Right renal pelvis (tissue), 4 donors: ENCODE measurements around the gene TMED8. TPM values are rescaled to one million over a fixed set of nuclear protein-coding genes. Genes with fewer than 3 reads are reported as not detected.

Experiments used
- DNase-seq, 4 donors: peaks; one replicate each; pipeline ENCODE4 v3.0.0-alpha.2; 2013; ENCODE audit warnings: low read depth in 4 of 4, low spot score in 3 of 4, missing footprints in 1 of 4
- polyA plus RNA-seq, 4 donors: library from polyadenylated mRNA; unstranded; fragments of 120-200 nt; gene quantifications; one replicate each; pipeline ENCODE4 v1.2.1, GENCODE V29; 2013; ENCODE audit not compliant: insufficient read length in 4 of 4

The TMED8 gene
- polyA plus RNA-seq, 4 donors: 20.2 to 24.9 (median 22.7) TPM

- DNase-seq: no peak
Measured at GRCh38 chr14:77302926-77303325, 74.0 kb downstream of the TMED8 start.

DNA sequence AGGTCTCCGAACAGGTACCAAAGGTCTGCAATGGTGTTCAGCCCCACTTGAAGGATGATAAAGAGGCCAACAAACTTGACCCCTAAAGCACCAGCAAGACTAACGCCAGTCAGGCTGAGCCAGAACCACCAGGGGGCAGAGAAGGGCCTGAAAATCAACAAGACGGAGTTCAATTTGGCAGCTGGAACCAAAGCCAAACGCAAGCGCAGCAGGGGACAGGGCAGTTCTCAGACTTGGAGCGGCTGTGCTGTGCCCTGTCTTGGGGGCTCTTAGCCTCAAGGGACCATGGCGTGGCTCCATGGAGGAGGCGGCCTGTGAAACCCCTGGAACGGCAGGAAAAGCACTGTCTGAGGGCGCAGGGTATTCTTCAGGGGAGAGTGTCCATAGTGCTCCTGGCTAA is 75.8 kb downstream of the TMED8 start:
- peak; percentile 65 to 76 (median 71) for DNase-seq

DNA sequence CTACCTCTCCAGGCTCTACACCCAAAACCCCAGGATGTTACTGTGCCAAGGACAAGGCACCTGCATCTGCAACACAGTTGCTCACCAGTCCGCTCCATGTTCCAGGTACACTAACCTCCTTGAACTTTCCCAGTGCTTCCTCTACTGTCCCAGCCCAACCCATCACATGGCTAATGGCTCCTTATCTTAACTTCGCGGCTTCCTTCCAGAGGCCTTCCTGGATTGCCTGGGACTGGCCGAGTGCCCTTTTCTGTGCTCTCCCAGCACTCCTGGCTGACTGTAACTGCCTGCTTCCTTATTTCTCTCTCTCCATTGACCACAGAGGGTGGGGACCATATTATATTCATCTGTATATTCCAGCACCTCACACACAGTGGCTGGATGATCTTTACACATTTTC is 77.1 kb downstream of the TMED8 start:
- DNase-seq: no peak

DNA sequence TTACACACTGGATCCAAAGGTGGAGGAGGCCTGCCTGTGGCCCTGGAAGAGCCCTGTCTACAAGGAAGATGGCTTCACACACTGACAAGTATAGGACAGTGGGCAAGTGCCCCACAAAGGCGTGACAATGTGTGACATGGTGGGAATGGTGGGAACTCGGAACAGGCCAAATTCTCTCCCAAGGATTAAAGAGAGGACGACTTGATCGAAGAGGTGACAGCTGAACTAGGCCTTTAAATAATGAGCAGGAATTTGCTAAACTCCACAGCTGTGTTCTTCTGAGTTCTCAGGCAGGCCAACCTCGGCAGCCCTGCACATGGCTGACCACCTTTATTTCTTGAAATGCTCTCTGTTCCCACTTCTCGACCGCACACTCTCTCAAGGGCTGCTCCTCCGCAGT is 80.0 kb downstream of the TMED8 start:
- no peak for DNase-seq

GRCh38 chr14:77296155-77296554 is 80.7 kb downstream of the TMED8 start:
- no peak for DNase-seq

DNA sequence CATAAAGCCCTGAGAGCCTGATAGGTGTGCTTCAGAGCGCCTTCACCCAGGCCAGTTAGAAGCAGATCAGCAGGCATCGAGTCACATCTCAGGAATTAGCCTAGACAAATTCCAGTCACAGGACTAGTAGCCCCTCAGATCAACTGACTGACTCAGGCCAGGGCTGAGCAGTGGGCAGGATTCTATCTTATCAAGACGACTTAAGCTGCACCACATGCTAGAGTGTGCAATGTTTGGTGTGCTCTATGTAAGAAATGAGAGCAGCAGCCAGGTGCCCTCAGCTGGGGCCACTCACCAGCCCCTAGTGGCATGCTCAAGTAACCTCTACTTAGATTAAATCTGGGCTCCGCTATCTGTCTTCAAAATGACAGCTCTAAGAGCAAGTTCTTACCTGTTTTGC is 86.2 kb downstream of the TMED8 start:
- DNase-seq: no peak

- DNase-seq: no peak
Measured at GRCh38 chr14:77286576-77286975, 90.3 kb downstream of the TMED8 start.

Other genes with a start within 250 kb of the TMED8 start
- gene ZDHHC22, start 235.3 kb downstream of the TMED8 start, polyA plus RNA-seq: under 1 TPM; 0.37 to 0.57 (median 0.38) TPM
- 1 to 10 TPM in 3 of 4 donors, under 1 TPM in 1; 0.50 to 1.7 (median 1.1) TPM for gene TMEM63C, start 195.3 kb downstream of the TMED8 start, polyA plus RNA-seq
- gene NGB, start 105.9 kb downstream of the TMED8 start, polyA plus RNA-seq: under 1 TPM in 1 of 4 donors, not detected in 3; 0.05 TPM
- gene POMT2, start 56.2 kb downstream of the TMED8 start, polyA plus RNA-seq: 10 to 100 TPM; 40.7 to 50.5 (median 44.6) TPM
- 10 to 100 TPM; 22.5 to 29.4 (median 26.7) TPM for gene GSTZ1, start 56.1 kb downstream of the TMED8 start, polyA plus RNA-seq
- gene SAMD15, start 285 bp upstream of the TMED8 start, polyA plus RNA-seq: 1 to 10 TPM; 6.3 to 8.4 (median 7.8) TPM
- gene NOXRED1, start 46.4 kb upstream of the TMED8 start, polyA plus RNA-seq: 1 to 10 TPM; 1.6 to 3.5 (median 2.6) TPM
- 10 to 100 TPM; 29.3 to 31.6 (median 30.0) TPM for gene VIPAS39, start 80.5 kb upstream of the TMED8 start, polyA plus RNA-seq
- gene AHSA1, start 81.0 kb upstream of the TMED8 start, polyA plus RNA-seq: 100 to 1,000 TPM; 192 to 237 (median 209) TPM
- 1 to 10 TPM; 1.2 to 2.7 (median 1.9) TPM for gene ISM2, start 121.7 kb upstream of the TMED8 start, polyA plus RNA-seq
- gene SPTLC2, start 239.5 kb upstream of the TMED8 start, polyA plus RNA-seq: 10 to 100 TPM; 62.9 to 84.9 (median 79.4) TPM